HEK293 (cell line): ENCODE results near the gene APOL1.

ENCODE experiments used
- CTCF ChIP-seq: fragments of 450-650 bp; formaldehyde crosslinking; IDR thresholded peaks from 2 replicates; pipeline ENCODE4 v1.5.1; 2016; ENCODE audit warnings: missing biosample characterization, missing genetic modification characterization
- EGR2 ChIP-seq: fragments of 450-650 bp; formaldehyde crosslinking; IDR thresholded peaks from 2 replicates; pipeline ENCODE4 v1.5.1; 2016; ENCODE audit warnings: low read depth, missing biosample characterization, missing genetic modification characterization
- ZFP37 ChIP-seq: fragments of 450-650 bp; formaldehyde crosslinking; IDR thresholded peaks from 2 replicates; pipeline ENCODE4 v1.5.1; 2016; ENCODE audit warnings: missing biosample characterization, missing genetic modification characterization
- ZNF274 ChIP-seq, 2 experiments: fragments of 200-500 bp in 1 of 2; fragments of 450-650 bp in 1 of 2; sonication (Bioruptor generic) in 1 of 2; formaldehyde crosslinking in 1 of 2; IDR thresholded peaks; 2 replicates each; pipeline versions ENCODE4 v1.5.1 to v1.6.1; 2014 to 2016; ENCODE audit warnings: borderline replicate concordance in 1 of 2, inconsistent platforms in 1 of 2, low read length in 1 of 2, missing biosample characterization in 1 of 2, missing genetic modification characterization in 1 of 2
- ZNF391 ChIP-seq: fragments of 450-650 bp; formaldehyde crosslinking; IDR thresholded peaks from 2 replicates; pipeline ENCODE4 v1.5.1; 2016; ENCODE audit warnings: low read depth, missing biosample characterization, missing genetic modification characterization, borderline replicate concordance
- ZNF394 ChIP-seq: fragments of 450-650 bp; formaldehyde crosslinking; IDR thresholded peaks from 2 replicates; pipeline ENCODE4 v1.5.1; 2016; ENCODE audit warnings: missing biosample characterization, missing genetic modification characterization, mild to moderate bottlenecking, moderate library complexity, borderline replicate concordance
- ZNF529 ChIP-seq: fragments of 450-650 bp; formaldehyde crosslinking; IDR thresholded peaks from 2 replicates; pipeline ENCODE4 v1.5.1; 2017; ENCODE audit warnings: missing genetic modification characterization, missing biosample characterization; ENCODE audit not compliant: insufficient replicate concordance
- ZNF626 ChIP-seq: fragments of 450-650 bp; sonication (Bioruptor Pico); formaldehyde crosslinking; IDR thresholded peaks from 2 replicates; pipeline ENCODE4 v1.5.1; 2018; ENCODE audit warnings: missing biosample characterization, missing genetic modification characterization, inconsistent platforms
- ZNF670 ChIP-seq: fragments of 450-650 bp; formaldehyde crosslinking; IDR thresholded peaks from 2 replicates; pipeline ENCODE4 v1.5.1; 2016; ENCODE audit warnings: missing biosample characterization, missing genetic modification characterization, low read depth
- ZNF777 ChIP-seq: fragments of 450-650 bp; formaldehyde crosslinking; IDR thresholded peaks from 2 replicates; pipeline ENCODE4 v1.5.1; 2017; ENCODE audit warnings: missing biosample characterization, missing genetic modification characterization, borderline replicate concordance
- TF ChIP-seq, protein P1 (sequence below): fragments of 450-650 bp; formaldehyde crosslinking; IDR thresholded peaks from 2 replicates; pipeline ENCODE4 v1.5.1; 2016; ENCODE audit warnings: missing biosample characterization, missing genetic modification characterization

DNA sequence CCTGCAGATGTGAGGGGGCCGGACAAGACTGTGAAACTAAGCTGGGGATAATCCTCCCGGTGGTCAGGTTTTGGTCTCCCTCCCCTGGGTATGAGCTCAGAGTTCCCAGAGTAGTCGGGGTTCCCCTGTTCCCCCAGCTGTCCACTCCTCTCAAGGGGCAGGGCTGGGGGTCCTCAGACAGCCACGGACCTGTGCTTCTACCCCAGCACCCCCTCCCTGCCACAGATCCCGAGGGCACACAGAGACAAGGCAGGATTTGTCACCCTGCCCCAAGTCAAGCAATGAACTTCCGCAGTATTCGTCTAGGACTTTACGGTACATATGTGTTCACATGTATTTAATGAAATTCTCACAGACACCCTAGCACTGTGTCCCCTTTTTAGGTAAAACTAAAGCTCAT lies 45.2 kb downstream of the APOL1 start:
- no peak for TF ChIP-seq ZFP37 (tag by site-specific recombination)
- TF ChIP-seq EGR2 (tag by site-specific recombination), result no peak
- TF ChIP-seq, protein P1, sequence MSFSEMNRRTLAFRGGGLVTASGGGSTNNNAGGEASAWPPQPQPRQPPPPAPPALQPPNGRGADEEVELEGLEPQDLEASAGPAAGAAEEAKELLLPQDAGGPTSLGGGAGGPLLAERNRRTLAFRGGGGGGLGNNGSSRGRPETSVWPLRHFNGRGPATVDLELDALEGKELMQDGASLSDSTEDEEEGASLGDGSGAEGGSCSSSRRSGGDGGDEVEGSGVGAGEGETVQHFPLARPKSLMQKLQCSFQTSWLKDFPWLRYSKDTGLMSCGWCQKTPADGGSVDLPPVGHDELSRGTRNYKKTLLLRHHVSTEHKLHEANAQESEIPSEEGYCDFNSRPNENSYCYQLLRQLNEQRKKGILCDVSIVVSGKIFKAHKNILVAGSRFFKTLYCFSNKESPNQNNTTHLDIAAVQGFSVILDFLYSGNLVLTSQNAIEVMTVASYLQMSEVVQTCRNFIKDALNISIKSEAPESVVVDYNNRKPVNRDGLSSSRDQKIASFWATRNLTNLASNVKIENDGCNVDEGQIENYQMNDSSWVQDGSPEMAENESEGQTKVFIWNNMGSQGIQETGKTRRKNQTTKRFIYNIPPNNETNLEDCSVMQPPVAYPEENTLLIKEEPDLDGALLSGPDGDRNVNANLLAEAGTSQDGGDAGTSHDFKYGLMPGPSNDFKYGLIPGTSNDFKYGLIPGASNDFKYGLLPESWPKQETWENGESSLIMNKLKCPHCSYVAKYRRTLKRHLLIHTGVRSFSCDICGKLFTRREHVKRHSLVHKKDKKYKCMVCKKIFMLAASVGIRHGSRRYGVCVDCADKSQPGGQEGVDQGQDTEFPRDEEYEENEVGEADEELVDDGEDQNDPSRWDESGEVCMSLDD (tag by site-specific recombination), result no peak
- TF ChIP-seq ZNF670 (tag by site-specific recombination), result no peak
- no peak for TF ChIP-seq ZNF626 (tag by site-specific recombination)
- no peak for TF ChIP-seq CTCF
- TF ChIP-seq ZNF777, result no peak
- no peak for TF ChIP-seq ZNF274 (IDR thresholded peaks at IDR 0.05; ENCODE audit: low read length)
- no peak for TF ChIP-seq ZNF274 (tag by site-specific recombination; IDR thresholded peaks at IDR 0.05; ENCODE audit: borderline replicate concordance)
- TF ChIP-seq ZNF391, result no peak
- TF ChIP-seq ZNF394 (tag by site-specific recombination), result no peak
- no peak for TF ChIP-seq ZNF529 (tag by site-specific recombination)
